Skin epidermis (tissue), 12 donors: Measurements from ENCODE around the gene MYO1B.

ENCODE experiments used
- H3K27ac ChIP-seq, 21 experiments: fragments of 200-600 bp; sonication (generic) in 11 of 21; one replicate each; pipeline ENCODE4 v1.5.0; 2020; ENCODE audit warnings: mild to moderate bottlenecking in 3 of 21, inconsistent platforms in 2 of 21, moderate library complexity in 2 of 21
- H3K4me3 ChIP-seq, 7 experiments: fragments of 200-600 bp; sonication (generic) in 2 of 7; one replicate each; pipeline ENCODE4 v1.5.0; 2020; ENCODE audit warnings: inconsistent platforms in 2 of 7, mild to moderate bottlenecking in 2 of 7, moderate library complexity in 1 of 7

Gene MYO1B

DNA sequence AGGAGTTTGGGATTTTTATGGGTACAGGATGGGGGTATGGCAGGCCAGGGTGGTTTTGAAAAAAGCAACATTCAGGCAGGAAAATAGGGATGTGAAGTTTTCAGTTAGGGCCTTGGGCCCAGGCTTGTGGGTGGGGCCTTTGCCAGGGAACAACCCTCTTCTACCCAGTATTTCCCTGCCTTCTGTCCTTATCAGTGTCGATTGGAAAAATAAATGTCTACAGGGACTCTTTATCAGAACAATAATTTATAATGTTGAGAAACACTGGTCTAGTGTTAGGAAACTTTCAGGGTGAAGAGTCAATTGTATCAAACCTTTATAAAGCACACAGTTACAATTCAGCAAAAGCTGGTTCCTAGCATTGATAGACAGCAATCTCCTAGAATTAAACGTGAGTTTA, 218.6 kb downstream of the MYO1B start:
- Histone ChIP-seq H3K27ac (no peak overlapping the region), H3K4me3 (no peak overlapping the region)

GRCh38 chr2:191465766-191466420, 220.7 kb downstream of the MYO1B start:
- Histone ChIP-seq H3K27ac (peak overlapping the region in 10 of 21 experiments; percentile 8 to 60 (median 32)), H3K4me3 (no peak overlapping the region)

- H3K27ac ChIP-seq = peak overlapping the region in 7 of 21 experiments; percentile 7 to 60 (median 30)
- H3K4me3 ChIP-seq = no peak overlapping the region
These were observed 221.9 kb downstream of the MYO1B start for GRCh38 chr2:191467113-191467512.

DNA sequence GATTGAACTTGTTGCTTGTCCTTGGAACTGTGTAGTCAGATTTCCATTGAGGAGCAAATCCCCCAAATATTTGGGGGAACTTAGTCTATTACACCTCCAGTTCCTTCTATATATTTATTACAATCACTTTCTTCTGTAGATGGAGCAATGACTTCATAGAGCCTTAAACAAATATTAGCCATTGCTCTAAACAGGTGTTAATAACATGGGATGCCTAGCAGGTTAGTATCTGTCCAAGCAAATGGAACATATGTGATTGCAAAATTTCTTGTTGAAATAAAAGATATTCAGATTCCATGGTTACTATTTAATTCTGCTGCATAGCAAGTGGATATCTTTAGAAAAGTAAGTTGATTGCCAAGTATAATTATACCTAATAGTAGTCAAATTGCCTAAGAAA, 225.1 kb downstream of the MYO1B start:
- H3K27ac ChIP-seq = no peak overlapping the region
- no peak overlapping the region for H3K4me3 ChIP-seq

- Histone ChIP-seq H3K27ac (no peak overlapping the region), H3K4me3 (no peak overlapping the region)
These were observed 229.3 kb downstream of the MYO1B start for GRCh38 chr2:191474464-191474863.
